ENCODE measurements around the gene SIM1.

Gene SIM1

GRCh38 chr6:100458841-100459591, 5.7 kb downstream of the SIM1 start:
- no peak for DNase-seq (ENCODE audit: low spot score)
- TF ChIP-seq, protein P1, sequence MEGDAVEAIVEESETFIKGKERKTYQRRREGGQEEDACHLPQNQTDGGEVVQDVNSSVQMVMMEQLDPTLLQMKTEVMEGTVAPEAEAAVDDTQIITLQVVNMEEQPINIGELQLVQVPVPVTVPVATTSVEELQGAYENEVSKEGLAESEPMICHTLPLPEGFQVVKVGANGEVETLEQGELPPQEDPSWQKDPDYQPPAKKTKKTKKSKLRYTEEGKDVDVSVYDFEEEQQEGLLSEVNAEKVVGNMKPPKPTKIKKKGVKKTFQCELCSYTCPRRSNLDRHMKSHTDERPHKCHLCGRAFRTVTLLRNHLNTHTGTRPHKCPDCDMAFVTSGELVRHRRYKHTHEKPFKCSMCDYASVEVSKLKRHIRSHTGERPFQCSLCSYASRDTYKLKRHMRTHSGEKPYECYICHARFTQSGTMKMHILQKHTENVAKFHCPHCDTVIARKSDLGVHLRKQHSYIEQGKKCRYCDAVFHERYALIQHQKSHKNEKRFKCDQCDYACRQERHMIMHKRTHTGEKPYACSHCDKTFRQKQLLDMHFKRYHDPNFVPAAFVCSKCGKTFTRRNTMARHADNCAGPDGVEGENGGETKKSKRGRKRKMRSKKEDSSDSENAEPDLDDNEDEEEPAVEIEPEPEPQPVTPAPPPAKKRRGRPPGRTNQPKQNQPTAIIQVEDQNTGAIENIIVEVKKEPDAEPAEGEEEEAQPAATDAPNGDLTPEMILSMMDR (IDR thresholded peaks at IDR 0.05; ENCODE audit: extremely low read depth, missing control alignments) = no peak

- DNase-seq (ENCODE audit: low spot score) = no peak
- TF ChIP-seq, protein P1 (IDR thresholded peaks at IDR 0.05; ENCODE audit: extremely low read depth, missing control alignments) = no peak
These were observed 7.3 kb downstream of the SIM1 start for GRCh38 chr6:100457311-100457990.

GRCh38 chr6:100456908-100457235, 7.8 kb downstream of the SIM1 start:
- no peak for DNase-seq (ENCODE audit: low spot score)
- TF ChIP-seq, protein P1 (IDR thresholded peaks at IDR 0.05; ENCODE audit: extremely low read depth, missing control alignments) = no peak

DNA sequence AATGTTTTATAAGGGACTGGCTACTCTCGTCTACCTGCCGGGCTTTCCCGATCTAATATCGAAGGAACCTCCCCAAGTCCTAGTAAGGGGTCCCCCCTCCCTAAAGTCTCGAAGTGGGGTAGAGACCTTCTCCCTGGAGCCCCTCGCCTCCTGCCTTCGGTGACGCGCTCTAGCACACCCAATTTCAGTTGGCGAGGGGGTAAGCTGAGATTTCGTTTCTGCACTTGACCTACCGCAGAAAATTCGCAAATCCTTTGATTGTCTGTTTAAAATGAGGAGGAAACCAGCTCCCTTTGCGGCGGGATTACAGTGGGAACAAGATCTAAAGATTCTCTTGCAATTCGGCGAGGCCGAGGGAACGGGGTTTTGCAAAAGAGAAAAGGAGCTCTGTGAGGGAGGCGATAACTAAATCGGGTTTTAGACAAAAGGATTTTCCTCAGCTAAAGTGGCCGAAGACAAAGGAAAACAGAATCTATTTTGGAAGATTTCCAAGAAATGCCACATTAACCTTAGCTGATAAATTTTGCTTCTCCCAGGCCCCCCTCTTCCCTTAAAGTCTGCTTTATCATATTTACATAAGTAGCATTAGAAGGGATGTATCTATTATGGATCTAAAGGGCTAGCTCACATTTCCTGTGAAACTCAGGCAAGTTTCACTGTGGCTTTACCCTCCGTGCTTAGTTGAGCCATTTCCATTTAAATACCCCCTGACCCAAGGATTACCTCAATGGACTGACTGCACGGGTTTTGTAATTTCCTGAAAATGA, 8.4 kb downstream of the SIM1 start:
- no peak for DNase-seq (ENCODE audit: low spot score)
- TF ChIP-seq, protein P1 (IDR thresholded peaks at IDR 0.05; ENCODE audit: extremely low read depth, missing control alignments) = no peak

- TF ChIP-seq, protein P1 (IDR thresholded peaks at IDR 0.05; ENCODE audit: extremely low read depth, missing control alignments) = no peak
- DNase-seq (ENCODE audit: low spot score) = peak; percentile 36
These were observed 9.2 kb downstream of the SIM1 start for GRCh38 chr6:100455230-100456124.

DNA sequence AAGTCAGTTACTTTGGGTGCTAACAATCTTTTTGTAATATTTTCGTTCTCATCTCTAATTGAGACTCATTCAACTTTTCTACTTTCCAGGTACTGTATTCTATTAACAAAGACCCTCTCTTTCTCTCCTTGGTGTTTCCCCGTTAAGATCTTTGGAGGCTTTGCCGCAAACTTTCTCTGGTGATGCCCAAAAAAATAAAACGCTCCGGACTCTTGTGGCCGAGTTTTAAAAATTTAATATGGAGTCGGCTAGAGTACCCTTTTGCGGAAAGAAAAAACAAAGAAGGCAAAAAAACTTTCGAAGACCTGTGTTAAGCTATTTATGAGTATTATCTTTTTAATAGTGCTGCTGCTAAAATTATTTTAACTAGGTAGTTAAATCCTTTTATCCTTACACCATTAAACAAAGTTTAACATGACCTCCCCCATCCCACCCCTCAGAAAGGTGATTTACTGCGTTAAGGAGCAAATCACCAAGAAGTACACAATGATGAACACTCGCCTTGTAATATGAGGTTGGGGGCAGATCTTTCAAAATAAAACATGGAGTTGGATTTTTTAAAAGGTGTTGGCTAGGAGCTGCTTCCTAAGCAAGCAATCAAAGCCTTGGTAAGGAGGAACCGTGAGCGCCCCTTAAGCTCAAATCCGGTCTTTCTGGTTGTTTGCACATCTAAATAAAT, 10.0 kb downstream of the SIM1 start:
- TF ChIP-seq, protein P1 (IDR thresholded peaks at IDR 0.05; ENCODE audit: extremely low read depth, missing control alignments) = no peak
- DNase-seq (ENCODE audit: low spot score) = no peak

Measured in GM20000 (cell line).